GM12865 (cell line): ENCODE data around the gene TRIM6.
"Not testable (repeated sequence)": the region's sequence is repeated elsewhere in the genome, so short reads cannot be mapped to it uniquely, and the experiment has no call there.

Experiments
- DNase-seq: peaks from one replicate; pipeline ENCODE4 v3.0.0; 2010; ENCODE audit warnings: low read depth
- H3K4me3 ChIP-seq: 2 replicates; pipeline ENCODE4 v1.5.1; 2011; ENCODE audit warnings: mild to moderate bottlenecking, low read depth, low read length, control low read depth
- TF ChIP-seq, protein P1 (sequence below): IDR thresholded peaks from 2 replicates; pipeline ENCODE4 v1.5.1; 2011; ENCODE audit warnings: low read length, control low read depth, low read depth, inconsistent platforms; ENCODE audit not compliant: insufficient read depth; ENCODE audit errors: missing control alignments

The TRIM6 gene

DNA sequence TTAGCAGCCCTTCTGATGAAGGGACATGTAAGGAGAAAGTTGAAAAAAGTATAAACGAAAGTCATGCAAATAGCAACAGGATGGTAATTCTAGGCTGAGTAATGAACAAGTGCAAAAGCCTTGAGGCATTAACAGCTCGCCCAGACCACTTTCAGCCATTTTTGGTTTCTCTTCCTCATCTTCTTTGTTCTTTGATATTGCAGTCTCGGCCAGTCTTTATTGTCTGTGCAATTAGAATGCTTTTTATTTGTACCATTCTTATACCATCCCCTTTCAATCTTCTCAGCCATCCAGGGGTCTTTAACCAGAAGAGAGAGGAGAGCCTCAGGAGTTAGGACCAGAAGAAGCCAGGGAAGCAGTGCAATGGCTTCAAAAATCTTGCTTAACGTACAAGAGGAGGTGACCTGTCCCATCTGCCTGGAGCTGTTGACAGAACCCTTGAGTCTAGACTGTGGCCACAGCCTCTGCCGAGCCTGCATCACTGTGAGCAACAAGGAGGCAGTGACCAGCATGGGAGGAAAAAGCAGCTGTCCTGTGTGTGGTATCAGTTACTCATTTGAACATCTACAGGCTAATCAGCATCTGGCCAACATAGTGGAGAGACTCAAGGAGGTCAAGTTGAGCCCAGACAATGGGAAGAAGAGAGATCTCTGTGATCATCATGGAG, 35.7 kb downstream of the TRIM6 start:
- TF ChIP-seq, protein P1, sequence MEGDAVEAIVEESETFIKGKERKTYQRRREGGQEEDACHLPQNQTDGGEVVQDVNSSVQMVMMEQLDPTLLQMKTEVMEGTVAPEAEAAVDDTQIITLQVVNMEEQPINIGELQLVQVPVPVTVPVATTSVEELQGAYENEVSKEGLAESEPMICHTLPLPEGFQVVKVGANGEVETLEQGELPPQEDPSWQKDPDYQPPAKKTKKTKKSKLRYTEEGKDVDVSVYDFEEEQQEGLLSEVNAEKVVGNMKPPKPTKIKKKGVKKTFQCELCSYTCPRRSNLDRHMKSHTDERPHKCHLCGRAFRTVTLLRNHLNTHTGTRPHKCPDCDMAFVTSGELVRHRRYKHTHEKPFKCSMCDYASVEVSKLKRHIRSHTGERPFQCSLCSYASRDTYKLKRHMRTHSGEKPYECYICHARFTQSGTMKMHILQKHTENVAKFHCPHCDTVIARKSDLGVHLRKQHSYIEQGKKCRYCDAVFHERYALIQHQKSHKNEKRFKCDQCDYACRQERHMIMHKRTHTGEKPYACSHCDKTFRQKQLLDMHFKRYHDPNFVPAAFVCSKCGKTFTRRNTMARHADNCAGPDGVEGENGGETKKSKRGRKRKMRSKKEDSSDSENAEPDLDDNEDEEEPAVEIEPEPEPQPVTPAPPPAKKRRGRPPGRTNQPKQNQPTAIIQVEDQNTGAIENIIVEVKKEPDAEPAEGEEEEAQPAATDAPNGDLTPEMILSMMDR, result no peak
- DNase-seq, result peak; percentile 85
- peak overlapping the region; percentile 30 for H3K4me3 ChIP-seq

DNA sequence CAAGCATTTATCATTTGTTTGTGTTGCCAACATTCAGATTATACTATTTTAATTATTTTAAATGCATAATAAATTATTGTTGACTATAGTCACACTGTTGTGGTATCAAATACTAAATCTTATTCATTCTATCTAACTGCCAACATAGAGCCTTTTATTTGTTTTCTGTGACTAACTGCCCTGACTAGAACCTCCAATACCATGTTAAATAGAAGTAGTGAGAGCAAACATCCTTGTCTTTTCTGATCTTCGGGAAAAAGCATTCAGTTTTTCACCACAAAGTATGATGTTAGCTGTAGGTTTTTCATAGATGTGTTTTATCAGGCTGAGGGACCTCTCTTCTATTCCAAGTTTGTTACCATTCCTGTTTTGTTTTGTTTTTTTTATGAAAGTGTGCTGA, 43.5 kb downstream of the TRIM6 start:
- TF ChIP-seq, protein P1, result no peak
- DNase-seq, result no peak

DNA sequence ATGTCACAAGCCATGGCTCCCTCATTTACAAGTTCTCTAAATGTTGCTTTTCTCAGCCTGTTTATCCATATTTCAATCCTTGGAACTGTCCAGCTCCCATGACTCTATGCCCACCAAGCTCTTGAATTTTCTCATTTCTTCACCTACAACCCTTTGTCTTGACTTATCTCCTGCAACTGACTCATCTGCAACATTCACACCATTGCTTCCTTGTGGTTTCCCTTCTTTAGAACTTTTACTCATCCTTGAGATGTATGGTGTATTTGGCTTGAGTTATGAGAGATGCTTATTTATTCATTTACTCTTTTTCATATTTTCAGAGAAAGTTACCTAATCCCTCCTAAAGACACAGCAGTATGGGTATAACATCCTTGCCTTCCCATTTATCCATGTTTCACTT, 47.1 kb downstream of the TRIM6 start:
- no peak for DNase-seq
- no peak overlapping the region for H3K4me3 ChIP-seq
- TF ChIP-seq, protein P1, result no peak

More for the DNA sequence above, 43.5 kb downstream of the TRIM6 start:
- no peak overlapping the region for H3K4me3 ChIP-seq

DNA sequence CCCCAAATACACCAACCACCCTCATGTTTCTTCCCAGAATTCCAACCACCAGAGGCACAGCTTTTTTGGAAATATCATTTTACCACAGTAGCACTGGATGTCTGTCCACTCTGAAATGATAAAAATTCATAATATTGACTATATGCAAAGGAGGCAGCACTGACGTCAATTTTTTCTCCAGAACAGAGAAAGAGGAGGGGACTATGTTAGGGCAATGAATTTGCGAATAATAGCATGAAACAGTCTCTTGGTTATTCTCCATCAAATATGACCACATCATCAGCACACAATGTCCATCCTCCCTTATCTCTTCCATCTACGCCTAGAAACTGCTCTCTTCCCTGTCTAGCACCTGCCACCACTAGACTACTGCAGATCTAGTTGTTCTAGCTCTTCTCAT, 49.7 kb downstream of the TRIM6 start:
- no peak overlapping the region for H3K4me3 ChIP-seq
- TF ChIP-seq, protein P1, result no peak
- DNase-seq, result no peak

DNA sequence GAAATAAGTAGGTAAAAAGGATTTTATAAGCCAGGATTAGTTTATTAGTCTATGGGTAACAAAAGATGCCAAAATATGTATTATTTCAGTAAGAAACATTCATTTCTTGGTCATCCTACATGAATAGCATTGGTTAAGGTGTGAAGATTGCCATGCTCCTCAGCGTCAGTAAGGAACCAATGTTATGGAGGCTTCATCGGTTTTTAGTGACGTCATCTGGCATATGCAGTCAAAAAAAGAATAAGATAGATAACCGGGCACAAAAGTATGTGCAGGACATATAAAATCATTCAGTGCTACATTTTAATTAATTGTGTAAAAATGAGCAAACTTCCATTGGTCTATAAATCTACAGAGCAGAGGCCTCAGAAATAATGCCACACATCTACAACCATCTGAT, 59.0 kb downstream of the TRIM6 start:
- no peak overlapping the region for H3K4me3 ChIP-seq
- DNase-seq, result no peak
- TF ChIP-seq, protein P1, result no peak

DNA sequence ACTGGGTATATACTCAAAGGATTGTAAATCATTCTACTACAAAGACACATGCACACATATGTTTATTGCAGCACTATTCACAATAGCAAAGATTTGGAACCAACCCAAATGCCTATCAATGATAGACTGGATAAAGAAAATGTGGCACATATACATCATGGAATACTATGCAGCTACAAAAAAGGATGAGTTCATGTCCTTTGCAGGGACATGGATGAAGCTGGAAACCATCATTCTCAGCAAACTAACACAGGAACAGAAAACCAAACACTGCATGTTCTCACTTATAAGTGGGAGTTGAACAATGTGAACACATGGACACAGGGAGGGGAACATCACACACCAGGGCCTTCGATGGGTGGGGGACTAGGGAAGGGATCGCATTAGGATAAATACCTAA, 60.5 kb downstream of the TRIM6 start:
- DNase-seq, H3K4me3 ChIP-seq: not testable (repeated sequence)

DNA sequence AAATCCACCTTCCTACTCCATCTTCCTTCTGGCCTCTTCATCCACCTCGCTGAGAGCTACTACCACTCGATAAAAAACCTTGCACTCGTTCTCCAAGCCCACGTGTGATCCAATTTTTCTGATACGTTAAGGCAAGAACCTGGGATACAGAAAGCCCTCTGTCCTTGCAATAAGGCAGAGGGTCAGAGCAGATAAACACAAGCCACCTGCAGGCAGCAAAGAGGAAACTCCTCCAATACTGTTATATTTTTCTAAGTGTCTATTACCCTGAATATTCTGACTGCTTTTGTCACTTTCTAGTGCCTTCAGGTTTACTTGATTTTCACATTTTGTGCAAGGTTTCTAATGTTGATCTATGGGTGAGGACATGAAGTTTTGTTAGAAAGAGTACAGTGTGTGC, 61.9 kb downstream of the TRIM6 start:
- H3K4me3 ChIP-seq, result no peak overlapping the region
- DNase-seq, result no peak
- TF ChIP-seq, protein P1, result no peak
